Activated naive CD8-positive, alpha-beta T cell (primary cell): Measurements from ENCODE around the gene MARCHF2.

Experiments
- H3K27ac Mint-ChIP-seq: one replicate; pipeline ENCODE4 v1.8.0; 2021; ENCODE audit warnings: mixed read lengths
- H3K27me3 Mint-ChIP-seq: one replicate; pipeline ENCODE4 v1.8.0; 2021; ENCODE audit warnings: mixed read lengths
- H3K36me3 Mint-ChIP-seq: one replicate; pipeline ENCODE4 v1.8.0; 2021; ENCODE audit warnings: mixed read lengths
- H3K4me1 Mint-ChIP-seq: one replicate; pipeline ENCODE4 v1.8.0; 2021; ENCODE audit warnings: low read depth, mixed read lengths
- H3K4me3 Mint-ChIP-seq: one replicate; pipeline ENCODE4 v1.8.0; 2021; ENCODE audit warnings: mild to moderate bottlenecking, mixed read lengths
- H3K9me3 Mint-ChIP-seq: one replicate; pipeline ENCODE4 v1.8.0; 2021; ENCODE audit warnings: low read depth, mixed read lengths

The MARCHF2 gene

DNA sequence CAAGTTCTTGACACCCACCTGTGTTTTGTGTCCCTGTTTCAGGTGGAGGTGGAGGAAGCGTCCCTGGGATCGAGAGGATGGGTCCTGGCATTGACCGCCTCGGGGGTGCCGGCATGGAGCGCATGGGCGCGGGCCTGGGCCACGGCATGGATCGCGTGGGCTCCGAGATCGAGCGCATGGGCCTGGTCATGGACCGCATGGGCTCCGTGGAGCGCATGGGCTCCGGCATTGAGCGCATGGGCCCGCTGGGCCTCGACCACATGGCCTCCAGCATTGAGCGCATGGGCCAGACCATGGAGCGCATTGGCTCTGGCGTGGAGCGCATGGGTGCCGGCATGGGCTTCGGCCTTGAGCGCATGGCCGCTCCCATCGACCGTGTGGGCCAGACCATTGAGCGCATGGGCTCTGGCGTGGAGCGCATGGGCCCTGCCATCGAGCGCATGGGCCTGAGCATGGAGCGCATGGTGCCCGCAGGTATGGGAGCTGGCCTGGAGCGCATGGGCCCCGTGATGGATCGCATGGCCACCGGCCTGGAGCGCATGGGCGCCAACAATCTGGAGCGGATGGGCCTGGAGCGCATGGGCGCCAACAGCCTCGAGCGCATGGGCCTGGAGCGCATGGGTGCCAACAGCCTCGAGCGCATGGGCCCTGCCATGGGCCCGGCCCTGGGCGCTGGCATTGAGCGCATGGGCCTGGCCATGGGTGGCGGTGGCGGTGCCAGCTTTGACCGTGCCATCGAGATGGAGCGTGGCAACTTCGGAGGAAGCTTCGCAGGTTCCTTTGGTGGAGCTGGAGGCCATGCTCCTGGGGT lies 72.7 kb downstream of the MARCHF2 start:
- Mint-ChIP-seq H3K36me3 (peaks cover 7% of the 10 kb centered on the region), H3K4me3 (no peak overlapping the region), H3K4me1 (peaks cover 50% of the 10 kb centered on the region), H3K9me3 (no peaks in the 10 kb centered on the region), H3K27ac (peak overlapping the region; percentile 90), H3K27me3 (no peaks in the 10 kb centered on the region)

DNA sequence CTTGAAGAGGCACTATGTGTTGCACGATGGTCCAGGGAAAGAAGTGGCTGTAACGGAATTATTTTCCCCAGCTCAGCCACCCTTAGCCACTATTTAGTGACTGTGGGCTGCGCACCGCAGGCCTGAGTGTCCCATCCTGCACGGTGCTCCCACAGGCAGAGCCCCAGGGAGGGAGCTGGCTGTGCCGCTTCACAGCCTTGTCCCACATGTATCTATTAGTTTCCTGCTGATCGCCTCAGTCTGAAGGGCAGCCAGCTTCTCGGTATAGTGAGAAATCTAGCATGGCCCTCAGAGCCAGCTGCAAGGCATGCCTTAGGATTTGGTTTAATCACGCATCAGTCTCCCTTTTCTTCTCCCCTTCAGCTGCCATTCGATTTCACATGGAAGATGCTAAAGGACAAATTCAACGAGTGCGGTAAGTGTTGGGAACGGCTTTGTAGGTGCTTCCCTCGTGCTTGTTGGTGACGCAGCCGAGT lies 73.6 kb downstream of the MARCHF2 start:
- Mint-ChIP-seq H3K36me3 (peaks cover 7% of the 10 kb centered on the region), H3K27ac (peak overlapping the region; percentile 90), H3K4me3 (peak overlapping the region; percentile 59), H3K4me1 (peaks cover 41% of the 10 kb centered on the region), H3K27me3 (no peaks in the 10 kb centered on the region), H3K9me3 (no peaks in the 10 kb centered on the region)

- peak overlapping the region; percentile 90 for H3K27ac Mint-ChIP-seq
- H3K27me3 Mint-ChIP-seq: no peaks in the 10 kb centered on the region
- H3K9me3 Mint-ChIP-seq: no peaks in the 10 kb centered on the region
- peaks cover 38% of the 10 kb centered on the region for H3K4me1 Mint-ChIP-seq
- peaks cover 7% of the 10 kb centered on the region for H3K36me3 Mint-ChIP-seq
- peak overlapping the region; percentile 59 for H3K4me3 Mint-ChIP-seq
Observed at GRCh38 chr19:8487137-8487851, 74.2 kb downstream of the MARCHF2 start.

DNA sequence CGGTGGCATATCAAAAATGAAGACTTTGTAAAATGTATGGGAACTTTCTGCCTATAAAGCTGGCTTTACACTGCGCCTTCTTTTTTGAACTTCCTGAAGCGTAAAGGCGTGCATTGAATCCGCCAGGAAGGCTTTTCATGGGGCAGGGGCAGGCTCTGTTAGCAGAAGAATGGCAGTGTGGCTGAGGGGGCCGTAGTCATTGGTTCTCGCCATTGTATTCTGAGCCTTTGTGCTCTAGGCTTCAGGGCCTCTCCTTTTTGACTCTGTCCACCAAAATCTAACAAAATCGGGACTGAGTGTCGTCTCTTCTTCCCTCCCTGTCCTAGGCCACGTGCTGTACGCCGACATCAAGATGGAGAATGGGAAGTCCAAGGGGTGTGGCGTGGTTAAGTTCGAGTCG lies 75.3 kb downstream of the MARCHF2 start:
- H3K4me1 Mint-ChIP-seq: peaks cover 36% of the 10 kb centered on the region
- H3K27ac Mint-ChIP-seq: peak overlapping the region; percentile 90
- H3K9me3 Mint-ChIP-seq: no peaks in the 10 kb centered on the region
- H3K27me3 Mint-ChIP-seq: no peaks in the 10 kb centered on the region
- H3K4me3 Mint-ChIP-seq: no peak overlapping the region
- H3K36me3 Mint-ChIP-seq: peaks cover 7% of the 10 kb centered on the region
